RWPE2 (cell line): Measurements from ENCODE around the gene SPX.

Experiments
- ATAC-seq: fragments of 200-7000 bp; cut with Tn5 transposase; 3 replicates; pipeline ENCODE4 v1.9.1; 2021; ENCODE audit warnings: low read depth
- DNase-seq: peaks from one replicate; pipeline ENCODE4 v3.0.0-alpha.2; 2020; ENCODE audit warnings: low spot score
- H3K27ac ChIP-seq: fragments of 450-650 bp; 2 replicates; pipeline ENCODE4 v1.5.1; 2017; ENCODE audit warnings: mild to moderate bottlenecking; ENCODE audit not compliant: poor library complexity, severe bottlenecking
- H3K27me3 ChIP-seq: fragments of 250-450 bp; sonication (Bioruptor Pico); 2 replicates; pipeline ENCODE4 v1.5.1; 2021; ENCODE audit warnings: mild to moderate bottlenecking, moderate library complexity; ENCODE audit not compliant: insufficient read depth, poor library complexity, severe bottlenecking
- H3K36me3 ChIP-seq: fragments of 250-450 bp; sonication (Bioruptor Pico); 2 replicates; pipeline ENCODE4 v1.5.1; 2020; ENCODE audit warnings: low read depth, mild to moderate bottlenecking, moderate library complexity
- H3K4me1 ChIP-seq: fragments of 250-450 bp; sonication (Bioruptor Pico); 2 replicates; pipeline ENCODE4 v1.5.1; 2021; ENCODE audit warnings: mild to moderate bottlenecking, moderate library complexity; ENCODE audit not compliant: insufficient read depth, poor library complexity, severe bottlenecking
- H3K4me3 ChIP-seq: fragments of 250-450 bp; sonication (Bioruptor Pico); 2 replicates; pipeline ENCODE4 v1.5.1; 2021; ENCODE audit warnings: mild to moderate bottlenecking, moderate library complexity; ENCODE audit not compliant: severe bottlenecking
- H3K9me3 ChIP-seq: fragments of 250-450 bp; sonication (Bioruptor Pico); 2 replicates; pipeline ENCODE4 v1.5.1; 2021; ENCODE audit warnings: mild to moderate bottlenecking, moderate library complexity; ENCODE audit not compliant: severe bottlenecking
- TF ChIP-seq, protein P1 (sequence below): fragments of 450-650 bp; IDR thresholded peaks from one replicate; pipeline ENCODE4 v1.5.1; 2017; ENCODE audit warnings: mild to moderate bottlenecking, moderate library complexity; ENCODE audit not compliant: poor library complexity, severe bottlenecking

Gene SPX, protein sequence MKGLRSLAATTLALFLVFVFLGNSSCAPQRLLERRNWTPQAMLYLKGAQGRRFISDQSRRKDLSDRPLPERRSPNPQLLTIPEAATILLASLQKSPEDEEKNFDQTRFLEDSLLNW

GRCh38 chr12:21526053-21526452 lies at the start of gene SPX:
Gene SPX (plus strand): TSS chr12:21526296. CDS start chr12:21526473, 177 bp downstream.
- no peaks in the 10 kb centered on the region for H3K9me3 ChIP-seq
- H3K4me1 ChIP-seq: peaks cover 7% of the 10 kb centered on the region
- TF ChIP-seq, protein P1, sequence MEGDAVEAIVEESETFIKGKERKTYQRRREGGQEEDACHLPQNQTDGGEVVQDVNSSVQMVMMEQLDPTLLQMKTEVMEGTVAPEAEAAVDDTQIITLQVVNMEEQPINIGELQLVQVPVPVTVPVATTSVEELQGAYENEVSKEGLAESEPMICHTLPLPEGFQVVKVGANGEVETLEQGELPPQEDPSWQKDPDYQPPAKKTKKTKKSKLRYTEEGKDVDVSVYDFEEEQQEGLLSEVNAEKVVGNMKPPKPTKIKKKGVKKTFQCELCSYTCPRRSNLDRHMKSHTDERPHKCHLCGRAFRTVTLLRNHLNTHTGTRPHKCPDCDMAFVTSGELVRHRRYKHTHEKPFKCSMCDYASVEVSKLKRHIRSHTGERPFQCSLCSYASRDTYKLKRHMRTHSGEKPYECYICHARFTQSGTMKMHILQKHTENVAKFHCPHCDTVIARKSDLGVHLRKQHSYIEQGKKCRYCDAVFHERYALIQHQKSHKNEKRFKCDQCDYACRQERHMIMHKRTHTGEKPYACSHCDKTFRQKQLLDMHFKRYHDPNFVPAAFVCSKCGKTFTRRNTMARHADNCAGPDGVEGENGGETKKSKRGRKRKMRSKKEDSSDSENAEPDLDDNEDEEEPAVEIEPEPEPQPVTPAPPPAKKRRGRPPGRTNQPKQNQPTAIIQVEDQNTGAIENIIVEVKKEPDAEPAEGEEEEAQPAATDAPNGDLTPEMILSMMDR: no peak
- H3K27me3 ChIP-seq: no peaks in the 10 kb centered on the region
- DNase-seq (no peak), ATAC-seq (peak; percentile 40)
- no peak within 1 kb of the TSS for H3K4me3 ChIP-seq
- no peak within 1 kb of the TSS for H3K27ac ChIP-seq
- H3K36me3 ChIP-seq: no peaks in the 10 kb centered on the region

GRCh38 chr12:21476949-21477348 lies 49.1 kb upstream of the SPX start:
- Histone ChIP-seq H3K4me1 (no peaks in the 10 kb centered on the region), H3K27me3 (no peaks in the 10 kb centered on the region), H3K27ac (no peak overlapping the region), H3K9me3 (no peaks in the 10 kb centered on the region), H3K36me3 (peaks cover 33% of the 10 kb centered on the region), H3K4me3 (no peak overlapping the region)
- DNase-seq (no peak), ATAC-seq (no peak)
- TF ChIP-seq, protein P1: no peak

GRCh38 chr12:21478756-21479455 lies 47.2 kb upstream of the SPX start:
- TF ChIP-seq, protein P1: no peak
- no peak overlapping the region for H3K27ac ChIP-seq
- no peak overlapping the region for H3K4me3 ChIP-seq
- peaks cover 24% of the 10 kb centered on the region for H3K36me3 ChIP-seq
- no peaks in the 10 kb centered on the region for H3K27me3 ChIP-seq
- no peak for DNase-seq
- no peaks in the 10 kb centered on the region for H3K9me3 ChIP-seq
- ATAC-seq: no peak
- H3K4me1 ChIP-seq: no peaks in the 10 kb centered on the region

DNA sequence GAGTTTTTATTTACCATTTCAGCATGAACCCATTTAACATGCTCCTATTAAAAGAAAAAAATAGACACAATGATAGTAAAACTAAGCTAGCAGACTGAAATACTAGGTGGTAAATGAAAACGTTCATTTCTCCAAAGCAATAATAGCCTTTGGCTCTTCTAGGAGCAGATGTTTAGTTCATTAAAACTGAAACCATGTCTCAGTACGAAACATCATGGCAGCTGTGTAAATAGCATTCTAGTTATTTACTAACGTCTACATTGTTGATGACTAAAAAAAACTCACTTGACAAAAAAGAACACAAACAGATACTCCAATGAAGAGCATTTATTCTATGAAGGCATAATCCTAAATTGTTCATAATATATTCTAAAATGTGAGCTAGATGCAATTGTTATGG lies 42.6 kb upstream of the SPX start:
- Histone ChIP-seq H3K27ac (no peak overlapping the region), H3K27me3 (no peaks in the 10 kb centered on the region), H3K4me1 (no peaks in the 10 kb centered on the region), H3K9me3 (no peaks in the 10 kb centered on the region), H3K36me3 (peaks cover 7% of the 10 kb centered on the region; the same call in 1 of the 2 replicates), H3K4me3 (no peak overlapping the region)
- no peak for DNase-seq
- TF ChIP-seq, protein P1: no peak
- no peak for ATAC-seq

DNA sequence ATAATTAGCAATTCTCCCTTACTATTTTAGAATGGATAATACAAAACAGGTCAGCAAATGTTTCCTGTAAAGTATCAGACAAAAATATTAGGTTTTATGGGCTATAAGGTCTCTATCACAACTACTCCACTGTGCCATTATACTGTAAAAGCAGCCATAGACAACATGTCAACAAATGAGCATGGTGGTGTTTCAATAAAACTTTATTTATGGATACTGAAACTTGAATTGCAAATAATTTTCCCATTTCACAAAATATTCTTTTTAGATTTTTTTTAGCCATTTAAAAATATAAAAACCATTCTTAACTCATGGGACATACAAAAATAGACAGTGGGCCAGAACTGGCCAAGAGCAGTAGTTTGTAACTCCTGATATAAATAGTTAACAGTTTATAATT lies 40.1 kb upstream of the SPX start:
- Histone ChIP-seq H3K9me3 (no peaks in the 10 kb centered on the region), H3K36me3 (peaks cover 7% of the 10 kb centered on the region), H3K4me3 (no peak overlapping the region), H3K27me3 (no peaks in the 10 kb centered on the region), H3K27ac (no peak overlapping the region), H3K4me1 (no peaks in the 10 kb centered on the region)
- ATAC-seq (no peak), DNase-seq (no peak)
- TF ChIP-seq, protein P1: no peak
